Renal cortex interstitium (tissue), 11 donors: Measurements from ENCODE around the gene CDHR3. TPM values are rescaled to one million over a fixed set of nuclear protein-coding genes. Genes with fewer than 3 reads are reported as not detected.
"Not testable (repeated sequence)": the region's sequence is repeated elsewhere in the genome, so short reads cannot be mapped to it uniquely, and the experiment has no call there.

Experiments
- DNase-seq, 11 donors: peaks; one replicate each; pipeline ENCODE4 v3.0.0-alpha.2; 2013; ENCODE audit warnings: low read depth in 9 of 11, low spot score in 4 of 11; ENCODE audit errors: extremely low read depth in 1 of 11
- polyA plus RNA-seq, 3 donors: library from polyadenylated mRNA; unstranded; fragments of 120-200 nt; gene quantifications; one replicate each; pipeline ENCODE4 v1.2.1, GENCODE V29; 2013; ENCODE audit not compliant: insufficient read length in 3 of 3

CDHR3 gene
- polyA plus RNA-seq, 3 donors, result 8.0 to 12.1 (median 8.8) TPM

GRCh38 chr7:105990141-105990540 is 27.1 kb downstream of the CDHR3 start:
- DNase-seq, result no peak

GRCh38 chr7:105990727-105991453 is 27.8 kb downstream of the CDHR3 start:
- DNase-seq, result no peak

GRCh38 chr7:105992905-105993304 is 29.8 kb downstream of the CDHR3 start:
- no peak for DNase-seq

GRCh38 chr7:105996860-105997737 is 34.0 kb downstream of the CDHR3 start:
- no peak for DNase-seq

- no peak for DNase-seq
Observed at GRCh38 chr7:105999256-105999655, 36.2 kb downstream of the CDHR3 start.

- no peak for DNase-seq
Observed at GRCh38 chr7:106001196-106001595, 38.1 kb downstream of the CDHR3 start.

GRCh38 chr7:106001886-106002285 is 38.8 kb downstream of the CDHR3 start:
- DNase-seq, result no peak

- DNase-seq, result no peak
Observed at GRCh38 chr7:106003525-106004064, 40.5 kb downstream of the CDHR3 start.

- DNase-seq, result no peak
Observed at GRCh38 chr7:106006906-106007305, 43.8 kb downstream of the CDHR3 start.

- DNase-seq, result not testable (repeated sequence)
Observed at GRCh38 chr7:106007796-106008195, 44.7 kb downstream of the CDHR3 start.

- peak; percentile 74 to 92 (median 83) for DNase-seq
Observed at GRCh38 chr7:106009503-106010226, 46.6 kb downstream of the CDHR3 start.

GRCh38 chr7:106010331-106010730 is 47.3 kb downstream of the CDHR3 start:
- DNase-seq, result peak in 4 of 11 donors; percentile 23 to 71 (median 60)

- no peak for DNase-seq
Observed at GRCh38 chr7:106010866-106011265, 47.8 kb downstream of the CDHR3 start.

- no peak for DNase-seq
Observed at GRCh38 chr7:106012184-106012583, 49.1 kb downstream of the CDHR3 start.

- DNase-seq, result no peak
Observed at GRCh38 chr7:106012935-106013439, 49.9 kb downstream of the CDHR3 start.

- DNase-seq, result no peak
Observed at GRCh38 chr7:106015381-106016218, 52.5 kb downstream of the CDHR3 start.

- no peak for DNase-seq
Observed at GRCh38 chr7:106016331-106016730, 53.3 kb downstream of the CDHR3 start.

GRCh38 chr7:106017657-106018056 is 54.6 kb downstream of the CDHR3 start:
- DNase-seq, result no peak
